Activated CD8-positive, alpha-beta T cell treated with anti-CD3 and anti-CD28 coated beads for 36 hours (primary cell): ENCODE results near the gene MEG3. TPM values are rescaled to one million over a fixed set of nuclear protein-coding genes. Genes with fewer than 3 reads are reported as not detected.

Source experiments
- ATAC-seq: fragments of 200-7000 bp; cut with Tn5 transposase; one replicate; pipeline ENCODE4 v1.10.0; 2021; ENCODE audit warnings: mild to moderate bottlenecking, moderate library complexity
- CTCF ChIA-PET: fragments of 350-600 bp; sonication (Branson Sonifier 250); formaldehyde crosslinking; loops from one replicate; lab custom pipeline; 2021; ENCODE audit warnings: antibody characterized with exemption; lab: Charles Lee
- POLR2A ChIA-PET: fragments of 350-600 bp; sonication (Branson Sonifier 250); formaldehyde crosslinking; loops from one replicate; lab custom pipeline; 2021; ENCODE audit warnings: antibody characterized with exemption; lab: Charles Lee
- DNase-seq: peaks from one replicate; pipeline ENCODE4 v3.0.0-alpha.2; 2020
- H3K27ac Mint-ChIP-seq: one replicate; pipeline ENCODE4 v1.8.0; 2021; ENCODE audit warnings: mild to moderate bottlenecking, mixed read lengths
- H3K27me3 Mint-ChIP-seq: one replicate; pipeline ENCODE4 v1.8.0; 2021; ENCODE audit warnings: mixed read lengths
- H3K36me3 Mint-ChIP-seq: one replicate; pipeline ENCODE4 v1.8.0; 2021; ENCODE audit warnings: low read depth, mixed read lengths
- H3K4me1 Mint-ChIP-seq: one replicate; pipeline ENCODE4 v1.8.0; 2021; ENCODE audit warnings: low read depth, mixed read lengths
- H3K4me3 Mint-ChIP-seq: one replicate; pipeline ENCODE4 v1.8.0; 2021; ENCODE audit warnings: mild to moderate bottlenecking, moderate library complexity, mixed read lengths
- H3K9me3 Mint-ChIP-seq: one replicate; pipeline ENCODE4 v1.8.0; 2021; ENCODE audit warnings: mixed read lengths
- CTCF ChIP-seq: fragments of 200-600 bp; IDR thresholded peaks from one replicate; pipeline ENCODE4 v1.8.0; 2022; ENCODE audit warnings: antibody characterized with exemption, mild to moderate bottlenecking
- intact Hi-C: fragments of 100-400 bp; cut with micrococcal nuclease; formaldehyde crosslinking; loops from one replicate; pipeline ENCODE4 v1.10.0; 2022
- total RNA-seq, 2 experiments: library from RNA; stranded (reverse); gene quantifications; one replicate each; pipeline ENCODE4 v1.2.3, GENCODE V29; 2021

Gene MEG3
- total RNA-seq, 2 experiments from 2014 or later, result not detected

DNA sequence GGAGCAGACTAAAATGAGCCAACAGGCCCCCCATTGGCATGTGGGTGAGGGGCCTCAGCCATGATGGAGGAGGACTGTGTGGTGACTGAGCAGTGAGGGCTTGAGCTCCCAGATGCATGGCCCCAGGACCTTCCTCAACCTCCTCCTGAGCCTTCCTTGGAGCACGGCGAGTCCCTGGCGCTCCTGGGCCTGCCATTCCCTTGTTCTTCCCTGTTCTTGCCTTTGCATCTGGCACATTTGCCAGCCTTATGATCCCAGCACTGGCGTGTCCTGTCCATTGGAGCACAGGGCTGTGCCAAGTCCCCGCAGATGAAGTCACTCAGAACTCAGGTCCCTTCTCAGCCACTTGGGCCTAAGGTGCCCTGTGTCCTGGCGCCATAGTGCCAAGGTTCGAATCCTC is 40.3 kb upstream of the MEG3 start:
- H3K27ac Mint-ChIP-seq, result no peak overlapping the region
- POLR2A ChIA-PET, result no interaction called here
- TF ChIP-seq CTCF, result no peak
- no peaks in the 10 kb centered on the region for H3K36me3 Mint-ChIP-seq
- CTCF ChIA-PET, result no interaction called here
- H3K4me3 Mint-ChIP-seq, result no peak overlapping the region
- intact Hi-C loops, result no loop called here
- ATAC-seq (no peak), DNase-seq (no peak)
- no peaks in the 10 kb centered on the region for H3K9me3 Mint-ChIP-seq
- no peaks in the 10 kb centered on the region for H3K4me1 Mint-ChIP-seq
- H3K27me3 Mint-ChIP-seq, result no peaks in the 10 kb centered on the region

DNA sequence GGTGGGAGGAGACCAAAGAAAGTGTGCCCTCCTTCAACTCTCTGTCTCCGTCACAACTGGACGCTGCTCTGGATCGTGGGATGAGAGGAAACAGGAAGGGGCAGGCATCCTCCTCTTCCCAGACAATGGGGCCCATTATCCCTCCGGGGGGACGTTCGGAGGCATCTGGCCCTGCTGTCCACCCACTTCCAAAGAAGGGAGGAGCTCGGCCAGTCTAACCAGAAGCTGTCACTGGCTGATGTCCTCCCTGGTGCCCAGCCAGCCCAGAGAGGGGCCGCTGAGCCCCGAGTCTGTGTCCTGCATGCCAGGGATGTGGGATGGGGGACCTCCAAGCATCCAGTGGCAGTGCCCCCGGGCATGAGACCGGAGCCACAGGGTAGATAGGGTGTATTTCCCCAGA is 39.8 kb upstream of the MEG3 start:
- TF ChIP-seq CTCF, result no peak
- ChIA-PET POLR2A (no interaction called here), CTCF (no interaction called here)
- Mint-ChIP-seq H3K9me3 (no peaks in the 10 kb centered on the region), H3K27me3 (peaks cover 2% of the 10 kb centered on the region), H3K4me3 (no peak overlapping the region), H3K4me1 (no peaks in the 10 kb centered on the region), H3K27ac (no peak overlapping the region), H3K36me3 (no peaks in the 10 kb centered on the region)
- DNase-seq (no peak), ATAC-seq (no peak)
- intact Hi-C loops, result no loop called here

- Mint-ChIP-seq H3K27me3 (peaks cover 2% of the 10 kb centered on the region), H3K27ac (no peak overlapping the region), H3K9me3 (no peaks in the 10 kb centered on the region), H3K4me3 (no peak overlapping the region), H3K4me1 (no peaks in the 10 kb centered on the region), H3K36me3 (no peaks in the 10 kb centered on the region)
- no peak for TF ChIP-seq CTCF
- intact Hi-C loops, result no loop called here
- ATAC-seq (no peak), DNase-seq (no peak)
- CTCF ChIA-PET, result no interaction called here
- POLR2A ChIA-PET, result no interaction called here
These were observed 39.2 kb upstream of the MEG3 start for GRCh38 chr14:100786576-100787219.

DNA sequence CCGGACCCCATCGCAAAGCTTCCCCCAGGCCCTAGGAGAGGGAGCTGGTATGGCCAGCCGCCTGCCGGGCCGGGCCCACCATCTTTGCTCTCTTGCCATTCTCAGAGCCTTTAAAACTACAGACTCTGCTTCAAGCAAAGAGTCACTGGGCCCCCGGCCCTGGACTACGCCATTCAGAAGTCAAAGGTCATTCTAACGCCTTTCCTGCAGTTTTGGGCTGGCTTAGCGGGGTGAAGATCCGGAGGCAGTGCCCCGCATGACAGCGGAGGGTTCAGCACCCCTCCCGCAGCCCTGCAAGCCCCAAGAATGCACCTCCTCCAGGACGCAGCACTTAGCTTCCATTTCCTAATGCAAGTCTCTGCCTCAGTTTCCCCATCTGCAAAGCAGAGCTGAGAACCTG is 38.3 kb upstream of the MEG3 start:
- CTCF ChIA-PET, result no interaction called here
- Mint-ChIP-seq H3K9me3 (no peaks in the 10 kb centered on the region), H3K27me3 (peaks cover 4% of the 10 kb centered on the region), H3K27ac (no peak overlapping the region), H3K4me1 (no peaks in the 10 kb centered on the region), H3K4me3 (no peak overlapping the region), H3K36me3 (no peaks in the 10 kb centered on the region)
- POLR2A ChIA-PET, result no interaction called here
- no peak for TF ChIP-seq CTCF
- ATAC-seq, result no peak
- intact Hi-C loops, result no loop called here
- DNase-seq, result no peak

DNA sequence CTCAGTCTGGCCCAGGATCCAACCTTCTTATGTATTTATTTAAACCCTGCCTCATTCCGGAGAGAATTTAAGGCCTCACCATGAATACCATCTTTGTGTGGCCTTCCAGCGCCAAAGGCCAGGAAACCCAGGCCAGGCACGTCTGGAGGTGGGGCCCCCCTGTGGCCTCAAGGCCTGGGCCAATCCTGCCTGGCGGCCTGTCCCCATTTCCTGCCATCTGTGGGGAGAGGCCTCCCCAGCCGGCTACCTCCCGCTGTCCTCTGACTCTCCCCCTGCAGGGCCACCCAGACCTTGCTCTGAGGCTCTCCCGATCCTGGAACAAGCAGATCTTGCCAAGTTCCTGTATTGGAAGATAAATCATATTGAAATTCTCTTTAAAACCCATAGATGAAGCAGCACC is 37.4 kb upstream of the MEG3 start:
- no peaks in the 10 kb centered on the region for H3K9me3 Mint-ChIP-seq
- H3K4me3 Mint-ChIP-seq, result no peak overlapping the region
- ATAC-seq (no peak), DNase-seq (no peak)
- intact Hi-C loops, result no loop called here
- no peaks in the 10 kb centered on the region for H3K36me3 Mint-ChIP-seq
- no peaks in the 10 kb centered on the region for H3K4me1 Mint-ChIP-seq
- CTCF ChIA-PET, result no interaction called here
- H3K27me3 Mint-ChIP-seq, result peaks cover 4% of the 10 kb centered on the region
- TF ChIP-seq CTCF, result no peak
- H3K27ac Mint-ChIP-seq, result no peak overlapping the region
- POLR2A ChIA-PET, result no interaction called here
